HepG2 (cell line): ENCODE data around the gene VILL. TPM values are rescaled to one million over a fixed set of nuclear protein-coding genes. Genes with fewer than 3 reads are reported as not detected.

ENCODE experiments used
- AFF4 ChIP-seq: sonication (generic); formaldehyde crosslinking; IDR thresholded peaks from 2 replicates; pipeline ENCODE4 v1.4.0; 2020; ENCODE audit warnings: missing genetic modification reagents
- CENPBD1 ChIP-seq: sonication (generic); formaldehyde crosslinking; IDR thresholded peaks from 2 replicates; pipeline ENCODE4 v1.8.0; 2022; ENCODE audit warnings: missing genetic modification reagents, low read depth, mild to moderate bottlenecking, borderline replicate concordance
- GFI1 ChIP-seq: sonication (generic); formaldehyde crosslinking; IDR thresholded peaks from 2 replicates; pipeline ENCODE4 v1.5.0; 2020; ENCODE audit warnings: missing genetic modification reagents, mild to moderate bottlenecking, borderline replicate concordance
- MTF1 ChIP-seq: sonication (generic); formaldehyde crosslinking; IDR thresholded peaks from 2 replicates; pipeline ENCODE4 v1.5.0; 2020; ENCODE audit warnings: missing genetic modification reagents
- PAF1 ChIP-seq: IDR thresholded peaks from 2 replicates; pipeline ENCODE4 v1.6.1; 2016; ENCODE audit warnings: missing genetic modification reagents, missing compliant biosample characterization
- PAWR ChIP-seq: sonication (generic); formaldehyde crosslinking; IDR thresholded peaks from 2 replicates; pipeline ENCODE4 v1.4.0; 2020; ENCODE audit warnings: missing genetic modification reagents, mild to moderate bottlenecking, borderline replicate concordance
- RXRA ChIP-seq: sonication (generic); formaldehyde crosslinking; IDR thresholded peaks from 2 replicates; pipeline ENCODE4 v1.5.1; 2020; ENCODE audit warnings: missing genetic modification reagents
- SMAD9 ChIP-seq: sonication (generic); formaldehyde crosslinking; IDR thresholded peaks from 2 replicates; pipeline ENCODE4 v1.5.1; 2020; ENCODE audit warnings: mild to moderate bottlenecking, missing genetic modification reagents
- ZBTB1 ChIP-seq: sonication (generic); formaldehyde crosslinking; IDR thresholded peaks from 2 replicates; pipeline ENCODE4 v1.4.0; 2020; ENCODE audit warnings: missing genetic modification reagents, borderline replicate concordance
- ZBTB4 ChIP-seq: sonication (generic); formaldehyde crosslinking; IDR thresholded peaks from 2 replicates; pipeline ENCODE4 v1.4.0; 2020; ENCODE audit warnings: missing genetic modification reagents, mild to moderate bottlenecking, borderline replicate concordance
- ZBTB7A ChIP-seq: sonication (generic); formaldehyde crosslinking; IDR thresholded peaks from 2 replicates; pipeline ENCODE4 v1.8.0; 2022; ENCODE audit warnings: mild to moderate bottlenecking, missing genetic modification reagents
- ZKSCAN8 ChIP-seq: IDR thresholded peaks from 2 replicates; pipeline ENCODE4 v1.6.1; 2016; ENCODE audit warnings: borderline replicate concordance, missing genetic modification reagents, missing compliant biosample characterization
- ZNF121 ChIP-seq: sonication (generic); formaldehyde crosslinking; IDR thresholded peaks from 2 replicates; pipeline ENCODE4 v1.5.0; 2020; ENCODE audit warnings: mild to moderate bottlenecking, missing genetic modification reagents
- ZNF276 ChIP-seq: sonication (generic); formaldehyde crosslinking; IDR thresholded peaks from 2 replicates; pipeline ENCODE4 v1.4.0; 2020; ENCODE audit warnings: mild to moderate bottlenecking, low read depth, missing genetic modification reagents
- ZNF567 ChIP-seq: sonication (generic); formaldehyde crosslinking; IDR thresholded peaks from 2 replicates; pipeline ENCODE4 v1.8.1; 2023; ENCODE audit warnings: mild to moderate bottlenecking, missing genetic modification reagents, borderline replicate concordance
- ZNF572 ChIP-seq: sonication (generic); formaldehyde crosslinking; IDR thresholded peaks from 2 replicates; pipeline ENCODE4 v1.5.1; 2020; ENCODE audit warnings: mild to moderate bottlenecking, missing genetic modification reagents
- ZNF770 ChIP-seq: sonication (generic); formaldehyde crosslinking; IDR thresholded peaks from 2 replicates; pipeline ENCODE4 v1.5.0; 2020; ENCODE audit warnings: mild to moderate bottlenecking, missing genetic modification reagents
- polyA plus RNA-seq, 8 experiments: library from polyadenylated mRNA; depleted of rRNA in 3 of 8; stranded (reverse) in 7 of 8; unstranded in 1 of 8; fragments of >200 nt; fragmentation: Illumina TruSeq in 4 of 8; extraction: Trizol in 4 of 8; gene quantifications; 2 replicates each; pipeline versions ENCODE4 v1.2.1 to v1.2.3, GENCODE V29; 2011 to 2016; ENCODE audit warnings: low read depth in 4 of 8, missing spikeins in 1 of 8, mixed read lengths in 1 of 8; ENCODE audit not compliant: insufficient read depth in 1 of 8
- total RNA-seq, 5 experiments: library from RNA; depleted of rRNA; stranded (reverse); fragments of >200 nt; fragmentation: Illumina TruSeq; extraction: Trizol; gene quantifications; 2 replicates each; pipeline ENCODE4 v1.2.3, GENCODE V29; 2016; ENCODE audit warnings: low read depth in 1 of 5

VILL gene
- total and polyA plus RNA-seq, 2 of the 13 experiments (the other 11 are each of a cell fraction or from before 2014, with no cell fraction given), result 3.2 to 5.3 TPM

GRCh38 chr3:38017445-38018295 is 27.1 kb downstream of the VILL start (continued):
- TF ChIP-seq ZNF770 (CRISPR knock-in tag) (peak; percentile 73), ZNF572 (CRISPR knock-in tag) (no peak), ZNF276 (CRISPR knock-in tag) (no peak), ZBTB1 (no peak), CENPBD1 (CRISPR knock-in tag) (no peak), ZNF121 (no peak), PAWR (CRISPR knock-in tag) (no peak), PAF1 (CRISPR knock-in tag) (no peak), SMAD9 (CRISPR knock-in tag) (no peak), RXRA (CRISPR knock-in tag) (no peak), GFI1 (CRISPR knock-in tag) (no peak), AFF4 (CRISPR knock-in tag) (no peak), MTF1 (no peak), ZKSCAN8 (CRISPR knock-in tag) (no peak), ZBTB4 (CRISPR knock-in tag) (no peak), ZBTB7A (CRISPR knock-in tag) (0 out of 2 replicates have a peak, but pooled peaks have one; percentile 17), ZNF567 (CRISPR knock-in tag) (no peak)
